Gastrocnemius medialis (tissue), 4 donors: Measurements from ENCODE around the gene ALOX15.

Experiments
- POLR2A ChIP-seq, 2 donors: fragments of 450-650 bp; IDR thresholded peaks; one replicate each; pipeline ENCODE4 v1.6.1; 2017; ENCODE audit warnings: antibody characterized with exemption in 2 of 2, mild to moderate bottlenecking in 2 of 2, moderate library complexity in 2 of 2
- TF ChIP-seq, protein P1 (sequence below), 5 experiments: fragments of 450-650 bp in 3 of 5; fragments of 200-600 bp in 2 of 5; sonication (generic) in 2 of 5; IDR thresholded peaks in 4 of 5; conservative IDR thresholded peaks in 1 of 5; 1 replicate in 4 of 5; 2 replicates in 1 of 5; pipeline ENCODE4 v1.5.1; 2016 to 2019; ENCODE audit warnings: antibody characterized with exemption in 5 of 5, mild to moderate bottlenecking in 3 of 5, moderate library complexity in 3 of 5

DNA sequence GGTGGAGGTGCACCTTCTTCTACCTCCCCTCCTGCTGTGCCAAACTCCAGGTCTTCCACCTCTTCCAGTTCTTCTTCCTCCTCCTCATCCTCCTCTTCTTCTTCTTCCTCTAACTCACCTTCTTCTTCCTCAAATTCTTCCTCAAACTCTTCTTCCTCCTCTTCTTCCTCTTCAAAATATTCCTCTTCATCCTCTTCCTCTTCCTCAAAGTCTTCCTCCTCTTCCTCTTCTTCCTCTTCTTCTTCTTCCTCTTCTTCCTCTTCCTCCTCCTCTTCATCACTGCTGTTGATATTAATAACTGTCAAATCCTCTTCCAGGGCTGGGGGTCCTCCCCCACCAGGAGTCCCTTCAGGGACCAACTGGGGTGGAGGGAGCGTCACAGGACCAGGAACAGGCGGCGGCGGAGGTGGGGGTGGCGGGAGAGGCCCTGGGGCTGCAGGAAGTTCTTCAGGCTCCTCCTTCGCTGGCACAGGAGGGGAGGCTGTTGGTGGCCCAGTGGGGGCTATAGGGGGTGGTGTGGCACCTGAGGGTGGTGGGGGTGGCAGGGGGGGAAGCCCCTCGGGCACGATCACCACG, 30.7 kb upstream of the ALOX15 start:
- TF ChIP-seq, protein P1, sequence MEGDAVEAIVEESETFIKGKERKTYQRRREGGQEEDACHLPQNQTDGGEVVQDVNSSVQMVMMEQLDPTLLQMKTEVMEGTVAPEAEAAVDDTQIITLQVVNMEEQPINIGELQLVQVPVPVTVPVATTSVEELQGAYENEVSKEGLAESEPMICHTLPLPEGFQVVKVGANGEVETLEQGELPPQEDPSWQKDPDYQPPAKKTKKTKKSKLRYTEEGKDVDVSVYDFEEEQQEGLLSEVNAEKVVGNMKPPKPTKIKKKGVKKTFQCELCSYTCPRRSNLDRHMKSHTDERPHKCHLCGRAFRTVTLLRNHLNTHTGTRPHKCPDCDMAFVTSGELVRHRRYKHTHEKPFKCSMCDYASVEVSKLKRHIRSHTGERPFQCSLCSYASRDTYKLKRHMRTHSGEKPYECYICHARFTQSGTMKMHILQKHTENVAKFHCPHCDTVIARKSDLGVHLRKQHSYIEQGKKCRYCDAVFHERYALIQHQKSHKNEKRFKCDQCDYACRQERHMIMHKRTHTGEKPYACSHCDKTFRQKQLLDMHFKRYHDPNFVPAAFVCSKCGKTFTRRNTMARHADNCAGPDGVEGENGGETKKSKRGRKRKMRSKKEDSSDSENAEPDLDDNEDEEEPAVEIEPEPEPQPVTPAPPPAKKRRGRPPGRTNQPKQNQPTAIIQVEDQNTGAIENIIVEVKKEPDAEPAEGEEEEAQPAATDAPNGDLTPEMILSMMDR (IDR thresholded peaks at IDR 0.05 in 4 of 5, conservative IDR thresholded peaks at IDR 0.05 in 1 of 5): no peak
- no peak for TF ChIP-seq POLR2A (IDR thresholded peaks at IDR 0.05)
